Esophagus squamous epithelium (tissue), 4 donors: Measurements from ENCODE around the gene SRRM4.

Source experiments
- POLR2A ChIP-seq, 4 donors: fragments of 450-650 bp; IDR thresholded peaks; one replicate each; pipeline ENCODE4 v1.6.1; 2017; ENCODE audit warnings: antibody characterized with exemption in 4 of 4, mild to moderate bottlenecking in 4 of 4, moderate library complexity in 3 of 4
- TF ChIP-seq, protein P1 (sequence below), 6 experiments: fragments of 450-650 bp in 4 of 6; fragments of 200-600 bp in 2 of 6; sonication (generic) in 2 of 6; IDR thresholded peaks; one replicate each; pipeline ENCODE4 v1.5.1; 2016 to 2019; ENCODE audit warnings: antibody characterized with exemption in 6 of 6, mild to moderate bottlenecking in 4 of 6, moderate library complexity in 4 of 6

DNA sequence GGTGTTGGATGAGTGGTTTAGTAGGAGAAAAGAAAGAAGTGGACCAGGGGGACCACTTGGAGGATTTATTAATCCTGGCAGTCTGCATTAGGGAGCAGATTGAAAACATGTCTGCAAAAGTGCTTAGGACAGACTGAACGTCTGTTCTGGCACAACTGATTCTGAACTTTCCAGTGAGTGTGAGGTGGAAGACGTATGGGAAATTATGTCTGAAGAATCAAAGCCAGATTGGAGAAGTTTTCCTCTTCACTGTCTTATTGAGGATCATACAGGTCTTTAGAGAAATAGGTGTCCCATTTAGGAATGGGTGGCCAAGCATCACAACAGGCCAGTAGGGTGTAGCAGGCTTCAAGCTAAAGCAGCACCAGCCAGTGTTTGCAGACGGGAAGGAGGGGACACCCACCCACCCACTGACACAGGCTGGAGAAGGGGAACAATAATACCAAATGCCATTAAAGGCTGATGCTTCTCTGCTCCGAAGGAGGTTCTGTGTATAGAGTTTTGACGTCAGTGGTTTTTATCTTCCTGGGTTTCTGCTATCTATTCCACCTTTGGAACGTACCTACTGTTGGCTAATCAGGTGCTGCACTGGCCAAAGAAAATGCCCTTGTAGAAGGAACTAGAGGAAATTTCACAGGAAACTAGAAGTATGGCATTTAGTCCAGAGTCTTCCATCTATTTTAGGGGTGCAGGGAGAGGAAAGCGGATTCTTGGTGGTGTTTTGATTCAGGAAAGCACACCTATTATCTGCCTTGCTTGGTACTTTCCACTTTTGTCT lies 1.8 kb downstream of the SRRM4 start:
- TF ChIP-seq, protein P1, sequence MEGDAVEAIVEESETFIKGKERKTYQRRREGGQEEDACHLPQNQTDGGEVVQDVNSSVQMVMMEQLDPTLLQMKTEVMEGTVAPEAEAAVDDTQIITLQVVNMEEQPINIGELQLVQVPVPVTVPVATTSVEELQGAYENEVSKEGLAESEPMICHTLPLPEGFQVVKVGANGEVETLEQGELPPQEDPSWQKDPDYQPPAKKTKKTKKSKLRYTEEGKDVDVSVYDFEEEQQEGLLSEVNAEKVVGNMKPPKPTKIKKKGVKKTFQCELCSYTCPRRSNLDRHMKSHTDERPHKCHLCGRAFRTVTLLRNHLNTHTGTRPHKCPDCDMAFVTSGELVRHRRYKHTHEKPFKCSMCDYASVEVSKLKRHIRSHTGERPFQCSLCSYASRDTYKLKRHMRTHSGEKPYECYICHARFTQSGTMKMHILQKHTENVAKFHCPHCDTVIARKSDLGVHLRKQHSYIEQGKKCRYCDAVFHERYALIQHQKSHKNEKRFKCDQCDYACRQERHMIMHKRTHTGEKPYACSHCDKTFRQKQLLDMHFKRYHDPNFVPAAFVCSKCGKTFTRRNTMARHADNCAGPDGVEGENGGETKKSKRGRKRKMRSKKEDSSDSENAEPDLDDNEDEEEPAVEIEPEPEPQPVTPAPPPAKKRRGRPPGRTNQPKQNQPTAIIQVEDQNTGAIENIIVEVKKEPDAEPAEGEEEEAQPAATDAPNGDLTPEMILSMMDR (IDR thresholded peaks at IDR 0.05), result no peak
- TF ChIP-seq POLR2A (IDR thresholded peaks at IDR 0.05), result no peak
